Activated CD4-positive, alpha-beta T cell treated with anti-CD3 and anti-CD28 coated beads for 1 hour (primary cell): ENCODE results near the gene AQP1.

Source experiments
- DNase-seq: peaks from one replicate; pipeline ENCODE4 v3.0.0-alpha.2; 2020

Gene AQP1

GRCh38 chr7:30886608-30887011 is 25.0 kb upstream of the AQP1 start:
- DNase-seq, result no peak

- DNase-seq, result no peak
These were observed 24.2 kb upstream of the AQP1 start for GRCh38 chr7:30887464-30887872.

GRCh38 chr7:30888747-30889146 is 22.9 kb upstream of the AQP1 start:
- DNase-seq, result no peak

GRCh38 chr7:30890226-30890625 is 21.4 kb upstream of the AQP1 start:
- no peak for DNase-seq

DNA sequence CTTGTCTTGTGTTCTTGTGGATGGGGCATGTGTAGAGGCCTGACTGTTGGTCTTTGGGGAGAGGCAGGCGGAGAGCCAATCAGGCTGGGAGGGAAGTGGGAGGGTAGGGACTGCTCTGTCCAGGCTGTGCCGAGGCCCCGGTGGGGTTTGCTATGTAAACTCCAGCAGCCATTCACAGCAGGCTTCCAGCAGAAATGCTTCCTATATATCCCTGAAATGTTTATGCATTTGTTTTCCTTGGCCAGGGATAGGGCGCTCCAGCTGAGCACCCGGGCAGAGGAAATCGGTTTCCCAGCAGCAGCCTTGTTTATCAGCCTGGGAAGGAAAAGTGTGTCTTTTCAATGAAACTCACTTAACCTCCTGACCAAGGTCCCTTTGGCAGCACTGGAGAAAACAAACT is 18.3 kb upstream of the AQP1 start:
- DNase-seq, result no peak

GRCh38 chr7:30894009-30894408 is 17.6 kb upstream of the AQP1 start:
- DNase-seq, result no peak

GRCh38 chr7:30894866-30895605 is 16.6 kb upstream of the AQP1 start:
- DNase-seq, result no peak

- no peak for DNase-seq
These were observed 15.6 kb upstream of the AQP1 start for GRCh38 chr7:30896036-30896435.

DNA sequence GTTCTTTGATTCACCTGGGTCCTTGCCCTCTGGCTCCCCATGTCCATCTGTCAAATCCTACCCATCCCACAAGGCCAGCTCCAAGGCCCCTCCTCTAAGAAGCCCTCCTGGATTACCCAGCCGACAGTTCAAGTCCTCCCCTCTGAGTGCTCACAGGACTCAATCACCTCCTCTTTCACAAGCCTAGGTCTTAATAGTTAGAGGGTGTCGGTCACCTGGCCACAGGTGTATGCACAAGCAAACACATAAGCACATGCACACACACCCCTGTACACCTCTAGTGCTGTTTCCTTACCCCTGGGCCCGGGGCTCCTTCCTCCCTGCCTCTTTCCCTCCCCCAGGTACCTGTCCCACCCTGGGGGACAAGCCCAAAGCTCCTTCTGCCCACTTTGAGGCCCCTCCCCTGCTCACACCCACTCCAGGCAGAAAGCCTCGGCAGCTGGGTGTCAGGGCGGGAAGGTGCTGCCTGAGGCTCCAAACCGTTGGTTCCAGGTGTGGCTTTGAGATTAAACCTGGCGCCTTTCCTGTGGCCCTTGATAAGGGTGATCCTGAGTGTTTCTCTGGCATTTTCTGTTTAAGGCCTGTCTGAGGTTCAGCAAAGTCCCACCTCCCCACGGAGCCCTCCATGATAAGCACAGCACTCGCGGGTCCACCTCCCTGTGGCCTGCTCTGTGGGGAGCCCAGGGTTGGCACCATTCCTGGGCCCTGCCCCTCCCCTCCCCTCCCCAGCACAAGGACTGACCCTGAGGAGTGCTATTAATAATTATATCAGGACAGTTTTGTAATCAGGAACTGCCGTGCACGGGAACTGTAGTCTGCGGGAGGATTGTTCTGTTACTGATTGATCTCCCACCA is 14.6 kb upstream of the AQP1 start:
- no peak for DNase-seq

GRCh38 chr7:30897770-30898169 is 13.9 kb upstream of the AQP1 start:
- no peak for DNase-seq

DNA sequence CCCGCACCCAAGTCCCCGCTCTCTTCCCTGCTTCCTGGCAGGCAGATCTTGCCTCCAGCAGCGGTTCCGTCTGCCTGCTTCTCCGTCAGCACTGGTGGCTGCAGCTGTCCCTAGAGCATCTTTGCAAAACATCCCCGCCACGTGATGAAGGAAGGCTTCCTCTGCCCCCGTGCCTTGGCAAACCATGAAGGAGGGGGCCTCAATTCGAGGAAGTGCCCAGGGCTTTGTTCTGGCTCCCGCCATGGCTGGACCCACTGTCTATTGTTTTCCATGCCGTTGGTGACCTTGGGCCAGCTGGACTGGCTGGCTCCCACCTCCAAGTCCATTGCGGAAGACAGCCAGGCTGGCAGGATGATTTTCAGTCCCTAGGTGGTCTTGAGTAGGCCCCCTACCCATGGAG is 13.2 kb upstream of the AQP1 start:
- DNase-seq, result no peak

DNA sequence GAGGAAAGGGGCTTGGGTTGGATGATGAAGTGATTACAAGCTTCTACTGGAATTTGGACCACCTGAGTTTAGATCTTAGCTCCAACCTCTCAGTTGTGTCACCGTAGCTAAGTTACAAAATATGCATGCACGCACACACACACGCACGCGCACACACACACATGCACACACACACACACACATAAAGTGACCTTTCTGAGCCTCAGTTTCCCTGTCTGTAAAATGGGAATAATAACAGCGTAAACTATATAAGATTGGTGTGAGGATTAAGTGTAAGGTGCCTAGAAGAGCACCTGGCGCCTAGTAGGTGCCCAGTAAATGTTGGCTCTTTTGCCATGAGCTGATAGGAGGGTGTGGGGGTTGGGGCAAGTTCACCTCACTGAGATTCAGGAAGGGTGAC is 12.6 kb upstream of the AQP1 start:
- DNase-seq, result no peak

GRCh38 chr7:30899630-30900029 is 12.0 kb upstream of the AQP1 start:
- no peak for DNase-seq

- no peak for DNase-seq
These were observed 11.6 kb upstream of the AQP1 start for GRCh38 chr7:30900053-30900452.

GRCh38 chr7:30900803-30901362 is 10.8 kb upstream of the AQP1 start:
- no peak for DNase-seq

DNA sequence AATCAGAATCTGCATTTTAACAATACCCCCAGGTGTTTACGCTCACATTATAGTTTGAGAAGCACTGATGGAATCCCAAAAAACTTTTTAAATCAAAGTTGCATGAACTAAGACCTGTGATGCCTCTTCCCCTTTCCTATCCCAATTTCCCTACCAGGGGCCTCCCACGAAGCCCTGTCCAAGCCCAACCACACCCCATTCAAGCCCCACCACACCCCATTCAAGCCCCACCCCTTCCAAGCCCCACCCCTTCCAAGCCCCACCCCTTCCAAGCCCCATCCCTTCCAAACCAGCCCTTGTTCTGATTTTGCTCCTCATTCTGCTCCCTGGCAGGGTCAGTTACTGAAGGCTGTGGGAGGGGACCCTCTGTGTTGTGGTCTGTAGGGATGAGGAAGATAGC is 9.8 kb upstream of the AQP1 start:
- no peak for DNase-seq

- no peak for DNase-seq
These were observed 9.2 kb upstream of the AQP1 start for GRCh38 chr7:30902466-30902865.

DNA sequence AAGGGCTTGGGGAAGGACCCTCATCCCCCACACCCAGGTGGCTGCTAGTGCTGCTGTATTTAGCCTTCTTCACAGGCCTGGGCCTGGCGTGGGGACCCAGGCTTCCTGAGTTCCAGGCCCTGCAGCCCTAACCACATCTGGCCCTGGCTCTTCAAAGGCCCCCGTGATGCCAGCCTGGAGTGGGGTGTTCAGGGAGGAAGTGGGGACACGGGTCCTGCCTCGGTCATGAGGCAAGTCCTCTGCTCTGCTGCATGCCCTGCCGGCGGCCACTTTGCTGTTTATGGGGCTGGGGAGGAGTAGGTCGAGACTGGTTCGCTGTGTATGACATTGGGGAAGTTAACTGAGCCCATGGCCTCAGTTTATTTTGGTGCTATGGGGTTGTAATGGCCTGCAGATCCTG is 8.5 kb upstream of the AQP1 start:
- DNase-seq, result no peak

DNA sequence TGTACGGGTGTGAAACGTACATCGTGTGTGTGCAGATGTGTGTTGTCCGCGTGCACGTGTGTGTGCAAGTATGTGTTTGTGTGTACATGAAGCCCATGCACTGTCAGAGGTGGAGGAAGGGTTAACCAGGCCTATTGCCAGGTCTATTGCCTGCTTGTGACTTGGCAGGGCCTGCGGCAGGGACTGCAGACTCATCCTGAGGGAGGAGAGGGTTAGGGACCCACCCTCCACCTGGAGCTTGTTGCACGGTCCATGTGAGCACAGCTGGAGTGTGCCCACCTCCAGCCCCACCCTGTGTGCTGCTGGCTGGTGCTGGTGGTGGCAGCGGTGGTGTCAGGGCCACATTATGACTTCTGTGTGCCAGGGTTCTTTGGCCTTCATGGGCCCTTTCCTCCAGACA is 7.1 kb upstream of the AQP1 start:
- no peak for DNase-seq

DNA sequence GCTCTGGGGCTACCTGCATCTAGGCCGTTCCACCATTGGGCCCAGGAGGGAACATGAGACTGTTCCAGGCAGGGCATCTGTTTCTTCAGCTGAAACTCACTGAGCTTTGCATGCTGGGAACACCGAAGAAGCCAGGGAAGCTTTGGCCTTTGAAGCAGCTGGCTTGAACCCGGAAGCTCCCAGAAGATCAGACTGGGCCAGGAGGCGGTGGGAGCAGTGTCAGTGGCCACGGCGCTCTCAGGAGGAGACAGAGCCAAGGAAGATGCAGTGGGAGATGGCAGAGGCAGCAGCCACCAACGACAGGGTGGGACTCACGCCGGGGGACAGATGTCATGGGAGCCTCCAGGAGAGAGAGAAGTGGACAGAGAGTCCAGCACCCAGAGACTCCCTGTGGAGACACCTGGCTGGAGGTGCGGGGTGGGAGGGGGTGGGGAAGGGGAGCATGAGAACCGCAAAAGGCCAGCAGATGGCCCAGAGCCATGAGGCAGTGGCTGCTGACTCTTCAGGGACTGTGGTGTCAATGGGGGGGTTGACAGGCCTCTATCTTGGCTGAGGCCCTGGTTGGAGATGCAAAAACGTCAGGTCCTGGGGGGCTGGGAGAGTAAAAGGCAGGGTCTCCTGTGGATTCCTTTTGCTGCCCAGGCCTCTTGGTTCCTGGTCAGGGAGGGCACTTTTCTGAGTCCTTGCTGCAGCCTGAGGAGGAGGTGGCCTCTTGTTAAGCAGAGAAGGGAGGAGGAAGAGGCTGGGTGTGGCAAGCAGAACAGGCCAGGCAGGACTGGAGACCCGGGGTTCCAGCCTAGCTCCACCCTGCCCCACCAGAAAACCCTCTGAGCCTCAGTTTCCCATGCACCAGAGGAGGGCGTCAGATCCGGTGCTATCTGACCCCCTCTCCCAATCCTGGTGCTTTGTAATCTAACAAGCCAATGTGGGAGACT is 6.3 kb upstream of the AQP1 start:
- DNase-seq, result no peak

DNA sequence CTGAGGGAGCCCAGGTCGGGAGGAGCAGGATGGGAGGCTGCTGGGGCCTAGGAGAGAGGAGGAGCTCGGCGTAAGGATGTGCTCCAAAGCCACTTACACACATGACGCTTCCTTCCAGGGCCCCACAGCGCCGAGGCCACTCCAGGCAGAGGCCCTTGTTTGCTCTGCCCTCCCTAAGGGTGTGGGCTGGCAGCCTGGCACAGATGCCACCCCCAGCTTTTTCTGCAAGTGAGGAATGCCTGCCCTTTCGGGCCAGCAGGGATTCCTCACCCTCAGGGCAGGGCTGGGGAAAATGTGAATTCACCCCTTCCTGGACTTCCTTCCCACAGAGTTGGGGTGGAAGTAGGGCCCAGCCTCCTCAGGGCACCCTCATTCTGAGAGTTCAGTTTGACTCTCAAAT is 5.6 kb upstream of the AQP1 start:
- DNase-seq, result no peak

DNA sequence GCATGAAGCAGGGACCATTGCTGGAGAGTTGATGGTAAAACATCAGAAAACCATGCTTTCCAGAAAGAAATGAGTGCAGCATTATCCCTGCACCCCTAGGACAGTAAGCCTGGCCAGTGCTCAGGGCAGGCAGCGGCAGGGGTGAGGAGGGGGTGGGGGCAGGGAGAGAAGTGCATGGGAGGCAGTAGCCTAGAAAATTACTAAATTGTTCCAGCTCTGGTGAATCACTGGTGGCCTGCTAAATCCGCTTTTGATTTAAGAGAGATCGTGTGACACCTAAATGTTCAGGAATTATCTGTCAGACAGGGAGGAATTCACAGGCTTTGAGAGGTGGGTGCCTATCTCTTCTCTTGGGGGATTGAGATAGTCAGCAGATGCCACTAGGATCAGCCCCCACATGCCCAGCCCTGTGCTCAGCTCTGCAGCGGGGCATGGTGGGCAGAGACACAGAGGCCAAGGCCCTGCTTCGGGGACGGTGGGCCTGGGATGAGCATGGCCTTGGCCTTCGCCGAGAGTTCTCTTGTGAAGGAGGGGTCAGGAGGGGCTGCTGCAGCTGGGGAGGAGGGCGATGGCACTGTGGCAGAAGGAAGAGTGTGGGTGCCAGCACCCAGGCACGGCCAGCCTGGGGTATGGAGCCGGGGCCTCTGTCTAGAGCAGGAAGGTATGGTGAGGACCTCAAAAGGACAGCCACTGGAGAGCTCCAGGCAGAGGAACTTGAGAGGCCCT is 5.0 kb upstream of the AQP1 start:
- no peak for DNase-seq
